Adrenal gland (tissue), 5 donors: ENCODE data around the gene NRDE2.

Experiments
- CTCF ChIP-seq, 6 experiments: fragments of 450-650 bp in 4 of 6; fragments of 200-600 bp in 2 of 6; sonication (generic) in 1 of 6; IDR thresholded peaks; 1 replicate in 5 of 6; 2 replicates in 1 of 6; pipeline versions ENCODE4 v1.5.1 to v1.8.0; 2016 to 2021; ENCODE audit warnings: antibody characterized with exemption in 6 of 6, mild to moderate bottlenecking in 2 of 6, moderate library complexity in 1 of 6
- POLR2A ChIP-seq, 2 donors: fragments of 450-650 bp; IDR thresholded peaks; one replicate each; pipeline ENCODE4 v1.6.1; 2017; ENCODE audit warnings: antibody characterized with exemption in 2 of 2, mild to moderate bottlenecking in 2 of 2, moderate library complexity in 1 of 2
- donor health status: DM: no; HTN: no; CAD: no.

GRCh38 chr14:90287791-90288190 is 44.0 kb downstream of the NRDE2 start:
- TF ChIP-seq CTCF (IDR thresholded peaks at IDR 0.05) (no peak), POLR2A (IDR thresholded peaks at IDR 0.05) (no peak)
